Peyer's patch (tissue), 4 donors: ENCODE measurements around the gene MED15.

Experiments
- POLR2A ChIP-seq, 2 donors: fragments of 450-650 bp; IDR thresholded peaks; one replicate each; pipeline ENCODE4 v1.5.1; 2017; ENCODE audit warnings: antibody characterized with exemption in 2 of 2, mild to moderate bottlenecking in 2 of 2, moderate library complexity in 2 of 2
- TF ChIP-seq, protein P1 (sequence below), 6 experiments: fragments of 450-650 bp in 4 of 6; fragments of 200-600 bp in 2 of 6; sonication (generic) in 1 of 6; IDR thresholded peaks; one replicate each; pipeline ENCODE4 v1.5.1; 2017 to 2019; ENCODE audit warnings: antibody characterized with exemption in 6 of 6, mild to moderate bottlenecking in 3 of 6, moderate library complexity in 1 of 6

DNA sequence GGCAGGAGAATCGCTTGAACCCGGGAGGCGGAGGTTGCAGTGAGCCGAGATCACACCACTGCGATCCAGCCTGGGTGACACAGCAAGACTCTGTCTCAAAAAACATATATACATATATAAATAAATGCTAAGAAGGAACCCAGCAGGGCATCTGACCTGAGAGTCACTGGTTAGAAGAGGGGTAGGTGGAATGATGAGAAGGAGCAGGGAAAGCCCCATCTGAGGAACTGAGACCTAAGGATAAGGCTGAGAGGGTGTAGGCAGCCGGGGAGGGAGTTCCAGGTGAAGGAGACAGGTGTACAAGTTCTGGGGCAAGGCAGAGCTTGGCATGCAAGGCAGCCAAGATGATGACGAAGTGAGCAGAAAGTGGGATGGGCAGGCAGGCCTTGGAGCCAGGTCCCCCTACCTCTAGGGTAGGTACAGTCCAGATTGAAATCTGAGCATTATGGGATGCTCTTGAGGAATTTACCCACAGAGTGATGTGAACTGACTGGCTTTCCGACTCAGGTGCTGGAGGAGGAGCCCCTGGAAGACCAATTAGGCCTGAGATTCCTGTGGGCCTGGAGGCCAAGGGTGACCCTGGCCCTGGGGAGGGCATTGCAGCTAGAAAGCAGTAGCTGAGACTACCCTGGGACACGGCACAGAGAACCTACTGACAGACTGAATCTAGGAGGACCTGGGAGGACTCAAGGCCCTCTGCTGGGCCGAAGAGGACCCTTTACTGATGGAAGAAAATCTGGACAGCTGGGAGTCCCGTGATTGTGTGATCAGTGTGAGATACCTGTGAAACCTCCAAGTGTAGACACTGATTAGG, 34.6 kb upstream of the MED15 start:
- TF ChIP-seq, protein P1, sequence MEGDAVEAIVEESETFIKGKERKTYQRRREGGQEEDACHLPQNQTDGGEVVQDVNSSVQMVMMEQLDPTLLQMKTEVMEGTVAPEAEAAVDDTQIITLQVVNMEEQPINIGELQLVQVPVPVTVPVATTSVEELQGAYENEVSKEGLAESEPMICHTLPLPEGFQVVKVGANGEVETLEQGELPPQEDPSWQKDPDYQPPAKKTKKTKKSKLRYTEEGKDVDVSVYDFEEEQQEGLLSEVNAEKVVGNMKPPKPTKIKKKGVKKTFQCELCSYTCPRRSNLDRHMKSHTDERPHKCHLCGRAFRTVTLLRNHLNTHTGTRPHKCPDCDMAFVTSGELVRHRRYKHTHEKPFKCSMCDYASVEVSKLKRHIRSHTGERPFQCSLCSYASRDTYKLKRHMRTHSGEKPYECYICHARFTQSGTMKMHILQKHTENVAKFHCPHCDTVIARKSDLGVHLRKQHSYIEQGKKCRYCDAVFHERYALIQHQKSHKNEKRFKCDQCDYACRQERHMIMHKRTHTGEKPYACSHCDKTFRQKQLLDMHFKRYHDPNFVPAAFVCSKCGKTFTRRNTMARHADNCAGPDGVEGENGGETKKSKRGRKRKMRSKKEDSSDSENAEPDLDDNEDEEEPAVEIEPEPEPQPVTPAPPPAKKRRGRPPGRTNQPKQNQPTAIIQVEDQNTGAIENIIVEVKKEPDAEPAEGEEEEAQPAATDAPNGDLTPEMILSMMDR (IDR thresholded peaks at IDR 0.05), result no peak
- TF ChIP-seq POLR2A (IDR thresholded peaks at IDR 0.05), result no peak
